Spleen (tissue), 11 donors: ENCODE data around the gene GPATCH4. TPM values are rescaled to one million over a fixed set of nuclear protein-coding genes. Genes with fewer than 3 reads are reported as not detected.

Source experiments
- DNase-seq: peaks from one replicate; pipeline ENCODE4 v3.0.0-alpha.2; 2020
- H3K27ac ChIP-seq, 8 donors: fragments of 200-600 bp; sonication (generic) in 7 of 8; 1 replicate in 4 of 8; 2 replicates in 4 of 8; pipeline versions ENCODE4 v1.5.0 to v1.8.0; 2016 to 2021; ENCODE audit warnings: inconsistent platforms in 4 of 8, mild to moderate bottlenecking in 4 of 8, moderate library complexity in 1 of 8
- H3K27me3 ChIP-seq, 7 donors: fragments of 200-600 bp; sonication (generic) in 6 of 7; replicated peaks in 1 of 7; 1 replicate in 4 of 7; 2 replicates in 3 of 7; pipeline versions ENCODE4 v1.5.0 to v1.8.0; 2016 to 2021; ENCODE audit warnings: inconsistent platforms in 3 of 7, mild to moderate bottlenecking in 1 of 7
- H3K36me3 ChIP-seq, 6 donors: fragments of 200-600 bp; sonication (generic) in 5 of 6; 1 replicate in 4 of 6; 2 replicates in 2 of 6; pipeline versions ENCODE4 v1.5.0 to v1.8.0; 2016 to 2021; ENCODE audit warnings: inconsistent platforms in 2 of 6
- H3K4me1 ChIP-seq, 6 donors: fragments of 200-600 bp; sonication (generic) in 5 of 6; 1 replicate in 3 of 6; 2 replicates in 3 of 6; pipeline versions ENCODE4 v1.5.0 to v1.8.0; 2016 to 2021; ENCODE audit warnings: inconsistent platforms in 3 of 6
- H3K4me3 ChIP-seq, 8 donors: fragments of 200-600 bp; sonication (generic) in 7 of 8; 1 replicate in 4 of 8; 2 replicates in 4 of 8; pipeline versions ENCODE4 v1.5.0 to v1.8.0; 2016 to 2021; ENCODE audit warnings: inconsistent platforms in 4 of 8, mild to moderate bottlenecking in 4 of 8, moderate library complexity in 2 of 8
- H3K9me3 ChIP-seq, 8 donors: fragments of 200-600 bp; sonication (generic) in 7 of 8; 1 replicate in 4 of 8; 2 replicates in 4 of 8; pipeline versions ENCODE4 v1.5.0 to v1.8.0; 2016 to 2021; ENCODE audit warnings: inconsistent platforms in 4 of 8
- POLR2A ChIP-seq, 3 donors: fragments of 450-650 bp; IDR thresholded peaks; one replicate each; pipeline ENCODE4 v1.5.1; 2017; ENCODE audit warnings: antibody characterized with exemption in 3 of 3, mild to moderate bottlenecking in 1 of 3
- POLR2AphosphoS5 ChIP-seq, 3 donors: sonication (generic); formaldehyde crosslinking; IDR thresholded peaks; one replicate each; pipeline ENCODE4 v1.5.1; 2017; ENCODE audit warnings: antibody characterized with exemption in 3 of 3
- WGBS, 5 donors: extraction: QIAGEN DNeasy Blood & Tissue Kit in 3 of 5; methylation state at CpG; one replicate each; pipeline versions ENCODE4 v1.1.5 to v1.1.7; 2013 to 2018; 5-methylcytosine and 5-hydroxymethylcytosine counted together
- intact Hi-C: fragments of 100-400 bp; cut with DNase I; formaldehyde crosslinking; loops from one replicate; pipeline ENCODE4 v1.15.0; 2023; ENCODE audit warnings: low total_unique reads
- polyA plus RNA-seq, 3 donors: library from polyadenylated mRNA; stranded (reverse); fragments of 200-250 nt; gene quantifications; one replicate each; pipeline ENCODE4 v1.2.1, GENCODE V29; 2013
- total RNA-seq, 7 donors: library from RNA; depleted of rRNA in 3 of 7; stranded (reverse); fragments of >200 nt in 3 of 7; fragmentation: NEBNext Ultra II Directional in 4 of 7; extraction: Animal tissue kit (Norgen Biotek cat#: 25700) in 4 of 7; gene quantifications; one replicate each; pipeline versions ENCODE4 v1.1.0 to v1.2.1, GENCODE V29; 2016 to 2021
- TF ChIP-seq, protein P1 (sequence below), 11 experiments: fragments of 200-600 bp in 7 of 11; fragments of 450-650 bp in 4 of 11; sonication (generic) in 4 of 11; IDR thresholded peaks in 8 of 11; conservative IDR thresholded peaks in 3 of 11; 1 replicate in 7 of 11; 2 replicates in 4 of 11; pipeline versions ENCODE4 v1.4.0 to v1.8.0; 2016 to 2021; ENCODE audit warnings: antibody characterized with exemption in 11 of 11, inconsistent platforms in 4 of 11, mild to moderate bottlenecking in 1 of 11
- donor health status: healthy with polysubstance abuse.
- donor health status: DM: no; HTN: no; CAD: no; lungs with moderate emphysema.
- donor health status: DM: no; HTN: no; CAD: no.
- donor health status: Bipolar disorder and iron deficiency.
- donor health status: healthy.
- donor health status: DM: no; HTN: no; CAD: no.
- donor health status: DM: yes; HTN: yes; CAD: no.

Gene GPATCH4
- total and polyA plus RNA-seq, 10 donors = 12.3 to 49.6 (median 25.5) TPM

DNA sequence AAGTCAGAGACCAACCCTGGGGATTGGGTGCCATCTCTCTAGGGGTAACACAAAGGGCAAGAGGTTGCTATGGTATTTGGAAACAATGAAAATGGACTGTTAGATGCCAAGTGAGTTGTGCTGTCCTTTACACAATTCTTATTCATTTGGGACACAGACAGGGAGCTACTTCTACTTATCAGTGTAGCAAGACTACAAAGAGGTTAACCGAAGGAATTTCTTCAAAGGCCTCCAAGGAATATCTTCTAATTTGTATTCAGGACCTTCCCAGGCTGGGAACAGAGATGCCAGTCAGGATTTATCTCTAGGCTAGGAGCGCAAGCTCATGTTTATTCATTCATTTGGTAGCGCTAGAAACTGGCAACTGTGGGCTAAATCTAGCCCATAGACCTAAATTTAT, 7.1 kb downstream of the GPATCH4 start:
- H3K27ac ChIP-seq = no peak overlapping the region
- H3K4me3 ChIP-seq = no peak overlapping the region
- intact Hi-C loops = no loop called here
- WGBS, 5 donors = 93 to 96% (median 95%) methylated on average over 3 of the region's 3 CpGs
- no peaks in the 10 kb centered on the region for H3K9me3 ChIP-seq
- no peak for DNase-seq
- no peak for TF ChIP-seq POLR2AphosphoS5 (IDR thresholded peaks at IDR 0.05)
- no peaks in the 10 kb centered on the region for H3K27me3 ChIP-seq
- H3K4me1 ChIP-seq = peaks cover 6 to 33% (median 15%) of the 10 kb centered on the region in 6 donors
- peaks cover 0 to 65% (median 48%) of the 10 kb centered on the region in 6 donors for H3K36me3 ChIP-seq

DNA sequence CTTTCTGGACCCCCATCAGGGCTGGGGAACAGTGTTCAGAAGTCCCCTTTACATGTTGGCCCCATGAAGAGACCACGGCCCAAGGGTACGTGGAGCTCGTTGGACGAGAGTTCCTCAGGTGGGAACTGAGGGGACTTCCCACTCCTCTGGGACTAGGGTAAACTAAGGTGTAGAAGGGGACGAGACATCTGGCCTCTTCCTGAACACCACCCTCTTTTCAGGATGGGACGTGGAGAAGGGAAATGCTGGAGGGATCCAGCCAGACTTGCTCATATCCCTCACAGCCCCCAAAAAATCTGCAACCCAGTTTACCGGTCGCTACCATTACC, 7.7 kb downstream of the GPATCH4 start:
- DNase-seq = no peak
- H3K27ac ChIP-seq = no peak overlapping the region
- 72 to 91% (median 85%) methylated on average over 8 of the region's 8 CpGs for WGBS, 5 donors
- H3K4me1 ChIP-seq = peaks cover 6 to 29% (median 15%) of the 10 kb centered on the region in 6 donors
- TF ChIP-seq POLR2A (IDR thresholded peaks at IDR 0.05) (no peak), POLR2AphosphoS5 (IDR thresholded peaks at IDR 0.05) (no peak)
- TF ChIP-seq, protein P1, sequence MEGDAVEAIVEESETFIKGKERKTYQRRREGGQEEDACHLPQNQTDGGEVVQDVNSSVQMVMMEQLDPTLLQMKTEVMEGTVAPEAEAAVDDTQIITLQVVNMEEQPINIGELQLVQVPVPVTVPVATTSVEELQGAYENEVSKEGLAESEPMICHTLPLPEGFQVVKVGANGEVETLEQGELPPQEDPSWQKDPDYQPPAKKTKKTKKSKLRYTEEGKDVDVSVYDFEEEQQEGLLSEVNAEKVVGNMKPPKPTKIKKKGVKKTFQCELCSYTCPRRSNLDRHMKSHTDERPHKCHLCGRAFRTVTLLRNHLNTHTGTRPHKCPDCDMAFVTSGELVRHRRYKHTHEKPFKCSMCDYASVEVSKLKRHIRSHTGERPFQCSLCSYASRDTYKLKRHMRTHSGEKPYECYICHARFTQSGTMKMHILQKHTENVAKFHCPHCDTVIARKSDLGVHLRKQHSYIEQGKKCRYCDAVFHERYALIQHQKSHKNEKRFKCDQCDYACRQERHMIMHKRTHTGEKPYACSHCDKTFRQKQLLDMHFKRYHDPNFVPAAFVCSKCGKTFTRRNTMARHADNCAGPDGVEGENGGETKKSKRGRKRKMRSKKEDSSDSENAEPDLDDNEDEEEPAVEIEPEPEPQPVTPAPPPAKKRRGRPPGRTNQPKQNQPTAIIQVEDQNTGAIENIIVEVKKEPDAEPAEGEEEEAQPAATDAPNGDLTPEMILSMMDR (IDR thresholded peaks at IDR 0.05 in 8 of 11, conservative IDR thresholded peaks at IDR 0.05 in 3 of 11) = no peak
- H3K36me3 ChIP-seq = peaks cover 0 to 60% (median 45%) of the 10 kb centered on the region in 6 donors
- no peaks in the 10 kb centered on the region for H3K27me3 ChIP-seq
- H3K9me3 ChIP-seq = no peaks in the 10 kb centered on the region
- intact Hi-C loops = no loop called here
- no peak overlapping the region for H3K4me3 ChIP-seq

DNA sequence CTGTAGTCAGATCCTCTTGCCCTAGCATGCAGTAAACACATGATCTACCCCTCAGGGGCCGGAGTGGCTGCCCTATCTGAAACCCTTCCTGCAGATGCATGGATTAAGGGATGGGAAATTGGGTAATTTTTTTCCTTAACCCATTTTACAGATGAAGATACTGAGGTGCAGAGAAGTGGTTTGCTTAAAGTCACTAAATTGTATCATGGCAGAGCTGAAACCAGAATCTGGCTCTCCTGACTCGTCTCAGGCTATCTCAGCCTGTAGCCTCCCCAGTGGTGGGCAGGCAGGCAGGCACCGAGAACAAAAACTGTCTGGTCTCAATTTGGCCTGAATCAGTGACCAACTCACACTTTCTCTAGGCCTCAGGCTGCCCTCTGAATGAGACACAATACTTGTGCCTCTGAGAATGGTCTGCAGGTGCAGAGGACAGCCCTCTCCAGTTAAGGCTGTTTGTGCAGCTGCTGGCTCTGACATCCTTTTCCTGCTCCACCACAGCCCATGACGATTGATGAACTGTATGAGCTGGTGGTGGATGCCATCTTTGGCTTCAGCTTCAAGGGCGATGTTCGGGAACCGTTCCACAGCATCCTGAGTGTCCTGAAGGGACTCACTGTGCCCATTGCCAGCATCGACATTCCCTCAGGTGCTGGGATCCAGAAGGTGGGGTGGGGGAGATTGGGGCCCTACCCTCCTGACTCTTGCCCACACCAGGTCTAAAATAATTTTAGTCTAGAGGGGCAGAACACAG, 8.2 kb downstream of the GPATCH4 start:
- Histone ChIP-seq H3K9me3 (no peaks in the 10 kb centered on the region), H3K27me3 (no peaks in the 10 kb centered on the region), H3K4me3 (peak overlapping the region in 1 of 8 donors; percentile 92), H3K27ac (peak overlapping the region in 1 of 8 donors; percentile 91), H3K4me1 (peaks cover 6 to 29% (median 15%) of the 10 kb centered on the region in 6 donors), H3K36me3 (peaks cover 0 to 55% (median 41%) of the 10 kb centered on the region in 6 donors)
- no peak for DNase-seq
- intact Hi-C loops = no loop called here
- WGBS, 5 donors = 79 to 82% (median 80%) methylated on average over 5 to 8 of the region's 8 CpGs
- TF ChIP-seq, protein P1 (IDR thresholded peaks at IDR 0.05 in 8 of 11, conservative IDR thresholded peaks at IDR 0.05 in 3 of 11) = no peak
- TF ChIP-seq POLR2A (IDR thresholded peaks at IDR 0.05) (no peak), POLR2AphosphoS5 (IDR thresholded peaks at IDR 0.05) (no peak)

DNA sequence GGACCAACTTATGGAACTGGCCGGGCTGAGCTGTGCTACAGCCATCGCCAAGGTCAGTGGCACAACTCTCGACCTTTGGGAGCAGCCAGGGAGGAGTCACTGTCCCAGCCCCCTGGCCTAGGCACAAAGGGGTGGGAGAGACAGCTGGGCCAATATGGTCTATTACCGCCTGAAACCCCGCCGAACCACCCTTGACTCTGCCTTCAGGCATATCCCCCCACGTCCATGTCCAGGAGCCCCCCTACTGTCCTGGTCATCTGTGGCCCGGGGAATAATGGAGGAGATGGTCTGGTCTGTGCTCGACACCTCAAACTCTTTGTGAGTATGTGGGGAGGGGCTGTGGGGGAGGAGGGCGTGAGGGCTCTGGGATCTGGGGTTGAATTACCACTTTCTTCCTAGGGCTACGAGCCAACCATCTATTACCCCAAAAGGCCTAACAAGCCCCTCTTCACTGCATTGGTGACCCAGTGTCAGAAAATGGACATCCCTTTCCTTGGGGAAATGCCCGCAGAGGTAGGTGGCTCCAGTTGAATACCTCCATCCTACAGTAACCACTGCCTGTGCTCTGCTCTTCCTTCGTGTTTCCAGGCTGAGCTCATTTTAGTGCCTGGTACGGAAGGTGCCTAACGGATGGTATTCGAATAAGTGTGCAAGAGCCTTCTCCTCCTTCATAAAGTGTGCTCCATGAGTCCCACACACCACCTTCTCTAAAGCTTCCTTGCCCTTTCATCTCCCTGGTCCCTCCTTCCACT, 8.9 kb downstream of the GPATCH4 start:
- no peaks in the 10 kb centered on the region for H3K27me3 ChIP-seq
- DNase-seq = no peak
- H3K9me3 ChIP-seq = no peaks in the 10 kb centered on the region
- intact Hi-C loops = no loop called here
- peaks cover 0 to 47% (median 35%) of the 10 kb centered on the region in 6 donors for H3K36me3 ChIP-seq
- TF ChIP-seq POLR2A (IDR thresholded peaks at IDR 0.05) (no peak), POLR2AphosphoS5 (IDR thresholded peaks at IDR 0.05) (no peak)
- TF ChIP-seq, protein P1 (IDR thresholded peaks at IDR 0.05 in 8 of 11, conservative IDR thresholded peaks at IDR 0.05 in 3 of 11) = no peak
- peak overlapping the region; percentile 75 to 91 (median 84) for H3K27ac ChIP-seq
- H3K4me3 ChIP-seq = peak overlapping the region; percentile 57 to 92 (median 74)
- H3K4me1 ChIP-seq = peaks cover 6 to 29% (median 15%) of the 10 kb centered on the region in 6 donors
- 55 to 67% (median 61%) methylated on average over 13 to 16 of the region's 16 CpGs for WGBS, 5 donors
